ENCODE data around the gene PCSK6. TPM values are rescaled to one million over a fixed set of nuclear protein-coding genes. Genes with fewer than 3 reads are reported as not detected.
"Not testable (repeated sequence)": the region's sequence is repeated elsewhere in the genome, so short reads cannot be mapped to it uniquely, and the experiment has no call there.

The PCSK6 gene
- polyA plus RNA-seq, 3 donors: 7.2 to 10.1 (median 7.2) TPM

- DNase-seq: no peak
These were observed 25.1 kb downstream of the PCSK6 start for GRCh38 chr15:101464256-101464998.

- not testable (repeated sequence) for DNase-seq
These were observed 25.8 kb downstream of the PCSK6 start for GRCh38 chr15:101463696-101464095.

GRCh38 chr15:101463270-101463669, 26.2 kb downstream of the PCSK6 start:
- no peak for DNase-seq

GRCh38 chr15:101461097-101461496, 28.4 kb downstream of the PCSK6 start:
- no peak for DNase-seq

GRCh38 chr15:101459579-101460300, 29.8 kb downstream of the PCSK6 start:
- DNase-seq: no peak

- no peak for DNase-seq
These were observed 30.5 kb downstream of the PCSK6 start for GRCh38 chr15:101458908-101459578.

GRCh38 chr15:101458158-101458900, 31.2 kb downstream of the PCSK6 start:
- DNase-seq: no peak

GRCh38 chr15:101457696-101458095, 31.8 kb downstream of the PCSK6 start:
- DNase-seq: no peak

- DNase-seq: no peak
These were observed 33.3 kb downstream of the PCSK6 start for GRCh38 chr15:101456057-101456739.

- DNase-seq: no peak
These were observed 34.0 kb downstream of the PCSK6 start for GRCh38 chr15:101455291-101456025.

GRCh38 chr15:101454781-101455180, 34.7 kb downstream of the PCSK6 start:
- DNase-seq: not testable (repeated sequence)

- DNase-seq: no peak
These were observed 35.1 kb downstream of the PCSK6 start for GRCh38 chr15:101454365-101454764.

- no peak for DNase-seq
These were observed 36.1 kb downstream of the PCSK6 start for GRCh38 chr15:101453123-101454120.

- DNase-seq: no peak
These were observed 36.9 kb downstream of the PCSK6 start for GRCh38 chr15:101452572-101452971.

- no peak for DNase-seq
These were observed 37.7 kb downstream of the PCSK6 start for GRCh38 chr15:101451846-101452245.

- DNase-seq: peak; percentile 48
These were observed 38.2 kb downstream of the PCSK6 start for GRCh38 chr15:101451266-101451799.

- no peak for DNase-seq
These were observed 38.9 kb downstream of the PCSK6 start for GRCh38 chr15:101450403-101451265.

All from renal pelvis (tissue), 4 donors.